Body of pancreas (tissue), 4 donors: ENCODE data around the gene CTNNAL1. TPM values are rescaled to one million over a fixed set of nuclear protein-coding genes. Genes with fewer than 3 reads are reported as not detected.
"Not testable (repeated sequence)": the region's sequence is repeated elsewhere in the genome, so short reads cannot be mapped to it uniquely, and the experiment has no call there.

Experiments
- ATAC-seq: fragments of 150-250 bp; one replicate; pipeline ENCODE4 v1.9.1; 2016
- DNase-seq, 4 donors: peaks; one replicate each; pipeline ENCODE4 v3.0.0-alpha.2; 2019
- H3K27ac ChIP-seq, 4 donors: fragments of 200-600 bp; sonication (generic); 1 replicate in 3 of 4; 2 replicates in 1 of 4; pipeline versions ENCODE4 v1.5.1 to v1.6.1; 2016 to 2019; ENCODE audit warnings: mild to moderate bottlenecking in 1 of 4, mixed read lengths in 1 of 4, moderate library complexity in 1 of 4
- H3K27me3 ChIP-seq, 2 donors: fragments of 200-600 bp; sonication (generic); one replicate each; pipeline ENCODE4 v1.6.0; 2016; ENCODE audit warnings: mild to moderate bottlenecking in 1 of 2
- H3K36me3 ChIP-seq, 2 donors: fragments of 200-600 bp; sonication (generic); replicated peaks in 1 of 2; 2 replicates each; pipeline ENCODE4 v1.5.1; 2016; ENCODE audit warnings: low read depth in 2 of 2; ENCODE audit not compliant: insufficient read depth in 1 of 2
- H3K4me1 ChIP-seq: fragments of 200-600 bp; sonication (generic); one replicate; pipeline ENCODE4 v1.6.0; 2016
- H3K4me3 ChIP-seq, 2 donors: fragments of 200-600 bp; sonication (generic); 1 replicate in 1 of 2; 2 replicates in 1 of 2; pipeline ENCODE4 v1.5.1; 2016 to 2019
- H3K9me3 ChIP-seq, 3 donors: fragments of 200-600 bp; sonication (generic); 1 replicate in 2 of 3; 2 replicates in 1 of 3; pipeline ENCODE4 v1.5.1; 2016
- POLR2A ChIP-seq, 3 donors: fragments of 450-650 bp; IDR thresholded peaks; one replicate each; pipeline ENCODE4 v1.6.1; 2016; ENCODE audit warnings: antibody characterized with exemption in 3 of 3, mild to moderate bottlenecking in 2 of 3
- WGBS, 2 donors: methylation state at CpG; one replicate each; pipeline ENCODE4 v1.1.5; 2017; 5-methylcytosine and 5-hydroxymethylcytosine counted together
- intact Hi-C: fragments of 100-400 bp; cut with DNase I; formaldehyde crosslinking; loops from one replicate; pipeline ENCODE4 v1.15.1; 2023
- total RNA-seq, 2 donors: library from RNA; depleted of rRNA; stranded (reverse); fragments of >200 nt; gene quantifications; one replicate each; pipeline ENCODE4 v1.1.0, GENCODE V29; 2016
- TF ChIP-seq, protein P1 (sequence below), 7 experiments: fragments of 450-650 bp in 4 of 7; fragments of 200-600 bp in 3 of 7; sonication (generic) in 3 of 7; IDR thresholded peaks; one replicate each; pipeline ENCODE4 v1.5.1; 2016 to 2019; ENCODE audit warnings: antibody characterized with exemption in 7 of 7

CTNNAL1 gene
- total RNA-seq, 2 donors from 2014 or later, result 15.8 to 23.9 TPM

- no peaks in the 10 kb centered on the region for H3K27me3 ChIP-seq
- DNase-seq (no peak), ATAC-seq (no peak)
- intact Hi-C loops, result no loop called here
- no peak overlapping the region for H3K27ac ChIP-seq
- TF ChIP-seq POLR2A (IDR thresholded peaks at IDR 0.05), result no peak
- TF ChIP-seq, protein P1, sequence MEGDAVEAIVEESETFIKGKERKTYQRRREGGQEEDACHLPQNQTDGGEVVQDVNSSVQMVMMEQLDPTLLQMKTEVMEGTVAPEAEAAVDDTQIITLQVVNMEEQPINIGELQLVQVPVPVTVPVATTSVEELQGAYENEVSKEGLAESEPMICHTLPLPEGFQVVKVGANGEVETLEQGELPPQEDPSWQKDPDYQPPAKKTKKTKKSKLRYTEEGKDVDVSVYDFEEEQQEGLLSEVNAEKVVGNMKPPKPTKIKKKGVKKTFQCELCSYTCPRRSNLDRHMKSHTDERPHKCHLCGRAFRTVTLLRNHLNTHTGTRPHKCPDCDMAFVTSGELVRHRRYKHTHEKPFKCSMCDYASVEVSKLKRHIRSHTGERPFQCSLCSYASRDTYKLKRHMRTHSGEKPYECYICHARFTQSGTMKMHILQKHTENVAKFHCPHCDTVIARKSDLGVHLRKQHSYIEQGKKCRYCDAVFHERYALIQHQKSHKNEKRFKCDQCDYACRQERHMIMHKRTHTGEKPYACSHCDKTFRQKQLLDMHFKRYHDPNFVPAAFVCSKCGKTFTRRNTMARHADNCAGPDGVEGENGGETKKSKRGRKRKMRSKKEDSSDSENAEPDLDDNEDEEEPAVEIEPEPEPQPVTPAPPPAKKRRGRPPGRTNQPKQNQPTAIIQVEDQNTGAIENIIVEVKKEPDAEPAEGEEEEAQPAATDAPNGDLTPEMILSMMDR (IDR thresholded peaks at IDR 0.05), result no peak
- H3K36me3 ChIP-seq, result peaks cover 5 to 24% of the 10 kb centered on the region in 2 donors
- 43 to 53% methylated on average over 2 of the region's 2 CpGs for WGBS, 2 donors
- H3K4me3 ChIP-seq, result no peak overlapping the region
- H3K9me3 ChIP-seq, result no peaks in the 10 kb centered on the region
- H3K4me1 ChIP-seq, result no peaks in the 10 kb centered on the region
Observed at GRCh38 chr9:108905494-108905893, 107.8 kb downstream of the CTNNAL1 start.

- Histone ChIP-seq H3K27me3 (no peaks in the 10 kb centered on the region), H3K4me3 (no peak overlapping the region), H3K9me3 (no peaks in the 10 kb centered on the region), H3K27ac (no peak overlapping the region), H3K4me1 (no peaks in the 10 kb centered on the region), H3K36me3 (peaks cover 5 to 24% of the 10 kb centered on the region in 2 donors)
- 93 to 98% methylated on average over 3 of the region's 3 CpGs for WGBS, 2 donors
- ATAC-seq, result no peak
- intact Hi-C loops, result no loop called here
- TF ChIP-seq, protein P1 (IDR thresholded peaks at IDR 0.05), result no peak
- TF ChIP-seq POLR2A (IDR thresholded peaks at IDR 0.05), result no peak
- no peak for DNase-seq
Observed at GRCh38 chr9:108904161-108904560, 109.1 kb downstream of the CTNNAL1 start.

- DNase-seq (no peak), ATAC-seq (no peak)
- Histone ChIP-seq H3K4me1 (no peaks in the 10 kb centered on the region), H3K36me3 (peaks cover 5 to 24% of the 10 kb centered on the region in 2 donors), H3K27ac (no peak overlapping the region), H3K9me3 (no peaks in the 10 kb centered on the region), H3K27me3 (no peaks in the 10 kb centered on the region), H3K4me3 (no peak overlapping the region)
- intact Hi-C loops, result no loop called here
- WGBS, 2 donors, result 79 to 91% methylated on average over 2 of the region's 2 CpGs
- TF ChIP-seq, protein P1 (IDR thresholded peaks at IDR 0.05), result no peak
- TF ChIP-seq POLR2A (IDR thresholded peaks at IDR 0.05), result no peak
Observed at GRCh38 chr9:108903420-108904103, 109.7 kb downstream of the CTNNAL1 start.

- H3K4me3 ChIP-seq, result no peak overlapping the region
- intact Hi-C loops, result no loop called here
- no peaks in the 10 kb centered on the region for H3K9me3 ChIP-seq
- no peak for DNase-seq
- H3K4me1 ChIP-seq, result no peaks in the 10 kb centered on the region
- H3K27ac ChIP-seq, result no peak overlapping the region
- 88 to 93% methylated on average over 5 of the region's 5 CpGs for WGBS, 2 donors
- no peaks in the 10 kb centered on the region for H3K27me3 ChIP-seq
- peaks cover 0 to 18% of the 10 kb centered on the region in 2 donors for H3K36me3 ChIP-seq
- TF ChIP-seq POLR2A (IDR thresholded peaks at IDR 0.05), result no peak
- TF ChIP-seq, protein P1 (IDR thresholded peaks at IDR 0.05), result no peak
- ATAC-seq, result no peak
Observed at GRCh38 chr9:108900176-108900575, 113.1 kb downstream of the CTNNAL1 start.

DNA sequence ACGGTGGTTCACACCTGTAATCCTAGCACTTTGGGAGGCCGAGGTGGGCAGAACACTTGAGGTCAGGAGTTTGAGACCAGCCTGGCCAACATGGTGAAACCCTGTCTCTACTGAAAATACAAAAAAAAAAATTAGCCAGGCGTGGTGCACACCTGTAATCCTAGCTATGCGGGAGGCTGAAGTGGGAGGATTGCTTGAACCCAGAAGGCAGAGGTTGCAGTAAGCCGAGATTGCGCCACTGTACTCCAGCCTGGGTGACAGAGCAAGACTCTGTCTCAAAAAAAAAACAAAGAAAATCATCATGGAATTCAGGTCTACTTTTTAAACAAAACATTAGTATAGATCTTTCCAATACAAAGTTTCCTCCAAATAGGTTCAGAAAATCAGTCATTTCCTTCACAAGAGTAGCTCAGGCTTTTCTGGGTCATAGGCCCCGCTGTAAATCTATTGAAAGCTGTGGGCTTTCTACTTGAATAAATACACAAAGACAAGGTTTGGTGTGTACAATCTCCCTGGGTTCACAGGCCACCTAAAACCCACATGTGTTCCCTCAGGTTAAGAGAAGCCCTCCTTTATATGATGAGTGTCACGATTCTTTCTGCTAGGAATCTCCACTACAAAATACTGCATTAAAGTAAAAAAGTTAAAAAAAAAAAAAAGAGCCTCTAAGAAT is 114.1 kb downstream of the CTNNAL1 start:
- 94 to 95% methylated on average over 8 of the region's 8 CpGs for WGBS, 2 donors
- H3K4me1 ChIP-seq, H3K4me3 ChIP-seq, ATAC-seq, H3K9me3 ChIP-seq, H3K27ac ChIP-seq, DNase-seq, intact Hi-C loops, H3K27me3 ChIP-seq: not testable (repeated sequence)
- H3K36me3 ChIP-seq, result peaks cover 0 to 19% of the 10 kb centered on the region in 2 donors
